Endodermal cell (in vitro differentiated cells): ENCODE data around the gene FES. TPM values are rescaled to one million over a fixed set of nuclear protein-coding genes. Genes with fewer than 3 reads are reported as not detected.
A peak's percentile ranks its signal among the peaks of the same experiment; 100 is the strongest.

Source experiments
- DNase-seq: peaks from one replicate; pipeline ENCODE4 v3.0.0-alpha.2; 2017
- H3K27ac ChIP-seq: 2 replicates; pipeline ENCODE4 v1.5.1; 2013; ENCODE audit warnings: mild to moderate bottlenecking, low read depth, low read length, moderate library complexity
- H3K27me3 ChIP-seq: 2 replicates; pipeline ENCODE4 v1.6.1; 2013; ENCODE audit warnings: mild to moderate bottlenecking, low read length, moderate library complexity; ENCODE audit not compliant: insufficient read depth, control insufficient read depth, poor library complexity, severe bottlenecking
- H3K36me3 ChIP-seq: 2 replicates; pipeline ENCODE4 v1.7.0; 2013; ENCODE audit warnings: mild to moderate bottlenecking, low read length, moderate library complexity; ENCODE audit not compliant: control insufficient read depth, insufficient read depth
- H3K4me1 ChIP-seq: one replicate; pipeline ENCODE4 v1.7.0; 2013; ENCODE audit warnings: low read length; ENCODE audit not compliant: control insufficient read depth, insufficient read depth
- H3K4me3 ChIP-seq: 2 replicates; pipeline ENCODE4 v1.5.1; 2013; ENCODE audit warnings: mild to moderate bottlenecking, low read length, moderate library complexity
- H3K9ac ChIP-seq: 2 replicates; pipeline ENCODE4 v1.6.1; 2013; ENCODE audit warnings: mild to moderate bottlenecking, low read length, moderate library complexity; ENCODE audit not compliant: poor library complexity, severe bottlenecking; ENCODE audit errors: extremely low read depth
- H3K9me3 ChIP-seq: 2 replicates; pipeline ENCODE4 v1.6.1; 2013; ENCODE audit warnings: mild to moderate bottlenecking, low read length, moderate library complexity; ENCODE audit not compliant: control insufficient read depth
- H3K27ac Mint-ChIP-seq: 2 replicates; pipeline ENCODE4 v1.8.0; 2020; ENCODE audit warnings: mixed read lengths
- H3K27me3 Mint-ChIP-seq: 2 replicates; pipeline ENCODE4 v1.8.0; 2021; ENCODE audit warnings: mild to moderate bottlenecking, mixed read lengths; ENCODE audit not compliant: insufficient read depth
- H3K36me3 Mint-ChIP-seq: 2 replicates; pipeline ENCODE4 v1.8.0; 2020; ENCODE audit warnings: low read depth, mixed read lengths
- H3K4me1 Mint-ChIP-seq: 2 replicates; pipeline ENCODE4 v1.8.0; 2020; ENCODE audit warnings: mixed read lengths
- H3K4me3 Mint-ChIP-seq: 2 replicates; pipeline ENCODE4 v1.8.0; 2020; ENCODE audit warnings: mild to moderate bottlenecking, moderate library complexity, mixed read lengths
- H3K9me3 Mint-ChIP-seq: 2 replicates; pipeline ENCODE4 v1.8.0; 2020; ENCODE audit warnings: mild to moderate bottlenecking, mixed read lengths
- WGBS, 2 experiments: methylation state at CpG; one replicate each; pipeline versions ENCODE4 v1.1.5 to v1.1.7; 2013; ENCODE audit warnings: missing lambda C conversion rate in 2 of 2, mixed read lengths in 1 of 2; ENCODE audit not compliant: insufficient coverage in 1 of 2, insufficient read length in 1 of 2; 5-methylcytosine and 5-hydroxymethylcytosine counted together
- total RNA-seq, 2 donors: library from RNA; stranded (reverse); fragmentation: NEBNext Ultra II Directional in 1 of 2; extraction: Animal tissue kit (Norgen Biotek cat#: 25700) in 1 of 2; gene quantifications; 2 replicates in 1 of 2; 3 replicates in 1 of 2; pipeline ENCODE4 v1.2.1, GENCODE V29; 2021
- TF ChIP-seq, protein P1 (sequence below): fragments of 200-600 bp; sonication (generic); conservative IDR thresholded peaks from 2 replicates; pipeline ENCODE4 v1.5.0; 2021; ENCODE audit warnings: antibody characterized with exemption, mild to moderate bottlenecking

The FES gene
- total RNA-seq, 2 donors from 2014 or later: 25.9 to 29.9 TPM

DNA sequence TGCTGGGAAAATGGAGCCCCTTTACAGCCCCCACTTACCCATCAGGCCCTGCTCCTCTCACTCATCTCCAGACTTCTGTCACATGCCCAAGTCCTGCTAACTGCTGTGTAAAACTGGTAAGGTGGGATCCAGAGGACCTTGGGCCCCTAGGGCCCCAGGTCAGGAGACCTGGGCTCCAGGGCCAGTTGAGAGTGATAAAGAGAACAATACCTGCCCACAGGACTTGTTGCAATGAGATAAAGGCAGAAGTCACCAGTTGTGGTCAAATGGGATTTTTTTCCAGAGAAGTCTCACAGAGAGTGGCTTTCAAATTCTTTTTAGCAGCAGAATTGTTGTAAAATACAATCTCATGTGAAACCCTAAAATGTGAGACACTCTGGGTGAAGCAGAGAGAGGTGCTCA is 15.2 kb upstream of the FES start:
- TF ChIP-seq, protein P1, sequence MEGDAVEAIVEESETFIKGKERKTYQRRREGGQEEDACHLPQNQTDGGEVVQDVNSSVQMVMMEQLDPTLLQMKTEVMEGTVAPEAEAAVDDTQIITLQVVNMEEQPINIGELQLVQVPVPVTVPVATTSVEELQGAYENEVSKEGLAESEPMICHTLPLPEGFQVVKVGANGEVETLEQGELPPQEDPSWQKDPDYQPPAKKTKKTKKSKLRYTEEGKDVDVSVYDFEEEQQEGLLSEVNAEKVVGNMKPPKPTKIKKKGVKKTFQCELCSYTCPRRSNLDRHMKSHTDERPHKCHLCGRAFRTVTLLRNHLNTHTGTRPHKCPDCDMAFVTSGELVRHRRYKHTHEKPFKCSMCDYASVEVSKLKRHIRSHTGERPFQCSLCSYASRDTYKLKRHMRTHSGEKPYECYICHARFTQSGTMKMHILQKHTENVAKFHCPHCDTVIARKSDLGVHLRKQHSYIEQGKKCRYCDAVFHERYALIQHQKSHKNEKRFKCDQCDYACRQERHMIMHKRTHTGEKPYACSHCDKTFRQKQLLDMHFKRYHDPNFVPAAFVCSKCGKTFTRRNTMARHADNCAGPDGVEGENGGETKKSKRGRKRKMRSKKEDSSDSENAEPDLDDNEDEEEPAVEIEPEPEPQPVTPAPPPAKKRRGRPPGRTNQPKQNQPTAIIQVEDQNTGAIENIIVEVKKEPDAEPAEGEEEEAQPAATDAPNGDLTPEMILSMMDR: no peak
- Mint-ChIP-seq H3K36me3 (no peaks in the 10 kb centered on the region), H3K4me3 (peak overlapping the region; percentile 67), H3K27ac (peak overlapping the region; percentile 69), H3K4me1 (peaks cover 67% of the 10 kb centered on the region), H3K9me3 (no peaks in the 10 kb centered on the region), H3K27me3 (no peaks in the 10 kb centered on the region)
- H3K9me3 ChIP-seq: no peaks in the 10 kb centered on the region
- H3K27me3 ChIP-seq: no peaks in the 10 kb centered on the region
- no peaks in the 10 kb centered on the region for H3K36me3 ChIP-seq
- DNase-seq: peak; percentile 63
- H3K9ac ChIP-seq: no peak overlapping the region
- H3K4me3 ChIP-seq: peak overlapping the region; percentile 79
- H3K4me1 ChIP-seq: peaks cover 43% of the 10 kb centered on the region
- no peak overlapping the region for H3K27ac ChIP-seq

DNA sequence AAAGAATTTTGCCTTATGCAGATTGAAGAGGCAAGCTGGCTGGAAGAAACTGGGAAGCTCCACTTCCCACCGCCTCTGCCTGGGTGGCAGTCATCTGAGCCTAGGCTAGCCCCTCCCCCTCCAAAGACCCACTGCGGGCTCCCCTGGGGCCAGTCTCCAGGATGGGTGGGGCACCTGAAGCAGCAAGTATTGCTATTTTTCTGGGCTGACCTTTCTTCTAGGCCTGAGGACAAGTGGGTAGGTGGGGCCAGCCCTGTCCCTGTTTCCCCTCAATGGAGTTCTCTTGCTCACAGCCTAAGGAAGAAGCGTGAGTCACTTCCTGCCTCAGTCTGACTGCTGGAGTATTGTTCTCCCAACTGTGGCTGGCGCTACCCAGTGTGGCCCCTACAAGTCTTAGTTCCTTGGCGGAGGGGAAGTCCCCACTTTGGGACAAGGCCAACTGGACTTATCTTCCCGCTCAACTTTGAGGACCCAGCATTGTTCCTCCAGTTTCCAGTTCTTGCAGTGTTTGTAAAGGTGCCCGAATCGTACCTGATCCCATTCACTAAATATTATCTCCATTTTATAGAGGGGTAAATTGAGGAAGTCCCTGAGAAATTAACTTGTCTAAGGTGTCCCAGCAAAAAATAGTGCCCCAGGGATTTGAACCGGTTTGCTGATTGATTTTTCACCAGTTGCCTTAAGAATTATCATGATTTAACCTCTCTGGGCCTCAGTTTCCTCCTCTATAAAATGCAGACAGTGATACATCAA is 14.5 kb upstream of the FES start:
- H3K4me1 Mint-ChIP-seq: peaks cover 72% of the 10 kb centered on the region
- DNase-seq: peak; percentile 90
- H3K27me3 Mint-ChIP-seq: no peaks in the 10 kb centered on the region
- Histone ChIP-seq H3K36me3 (no peaks in the 10 kb centered on the region), H3K9ac (no peak overlapping the region), H3K27ac (peak overlapping the region; percentile 19), H3K4me3 (peak overlapping the region; percentile 79), H3K4me1 (peaks cover 47% of the 10 kb centered on the region), H3K27me3 (no peaks in the 10 kb centered on the region), H3K9me3 (no peaks in the 10 kb centered on the region)
- H3K36me3 Mint-ChIP-seq: no peaks in the 10 kb centered on the region
- no peaks in the 10 kb centered on the region for H3K9me3 Mint-ChIP-seq
- TF ChIP-seq, protein P1: no peak
- peak overlapping the region; percentile 69 for H3K27ac Mint-ChIP-seq
- 37 to 57% methylated on average over 6 to 7 of the region's 9 CpGs for WGBS, 2 experiments
- peak overlapping the region; percentile 67 for H3K4me3 Mint-ChIP-seq

DNA sequence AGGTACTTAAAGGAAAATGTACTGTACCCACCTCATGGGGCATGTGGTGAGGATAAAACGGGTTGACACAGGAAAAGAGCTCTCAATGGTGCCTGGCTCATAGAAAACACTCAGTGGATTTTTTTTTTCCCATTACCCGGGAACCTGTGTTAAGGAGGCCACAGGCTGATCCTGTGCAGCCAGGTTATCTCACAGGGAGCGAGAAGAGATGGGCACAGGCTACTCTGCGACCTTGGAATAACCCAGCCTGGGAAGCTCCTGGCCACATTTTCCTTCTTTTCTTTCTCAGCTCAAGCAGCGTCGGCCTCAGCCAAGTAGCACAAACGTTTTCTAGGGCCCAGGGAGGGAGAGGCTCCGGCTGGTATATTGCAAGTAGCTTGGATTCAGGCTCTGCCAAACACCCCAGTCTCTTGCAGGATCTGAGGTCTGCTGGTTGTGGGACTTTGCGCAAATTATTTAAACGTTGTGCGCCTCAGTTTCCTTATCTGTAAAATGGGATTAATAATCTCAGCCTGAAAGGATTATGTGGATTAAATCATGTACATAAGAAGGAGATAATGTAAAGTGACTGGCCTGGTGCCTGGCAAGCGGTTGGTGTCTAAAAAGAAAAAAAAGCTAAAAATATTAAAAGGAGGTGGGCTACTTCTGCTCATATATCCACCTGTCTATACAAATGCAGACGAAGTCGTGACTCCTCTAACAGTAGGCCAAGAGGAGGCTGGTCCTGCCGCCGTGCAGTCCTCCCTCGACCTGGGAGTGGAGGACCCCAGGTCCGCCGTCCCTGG is 13.8 kb upstream of the FES start:
- H3K9ac ChIP-seq: peak overlapping the region; percentile 55
- peaks cover 47% of the 10 kb centered on the region for H3K4me1 ChIP-seq
- Mint-ChIP-seq H3K9me3 (no peaks in the 10 kb centered on the region), H3K36me3 (no peaks in the 10 kb centered on the region), H3K4me3 (peak overlapping the region; percentile 67), H3K27ac (peak overlapping the region; percentile 69), H3K4me1 (peaks cover 73% of the 10 kb centered on the region), H3K27me3 (no peaks in the 10 kb centered on the region)
- H3K4me3 ChIP-seq: peak overlapping the region; percentile 79
- H3K36me3 ChIP-seq: no peaks in the 10 kb centered on the region
- TF ChIP-seq, protein P1: no peak
- H3K27ac ChIP-seq: no peak overlapping the region
- WGBS, 2 experiments: 47 to 56% methylated on average over 10 to 19 of the region's 19 CpGs
- no peaks in the 10 kb centered on the region for H3K9me3 ChIP-seq
- peak; percentile 69 for DNase-seq
- no peaks in the 10 kb centered on the region for H3K27me3 ChIP-seq
